PFSK-1 (cell line): ENCODE measurements around the gene IPPK.

ENCODE experiments used
- FOXP2 ChIP-seq: optimal IDR thresholded peaks from 2 replicates; pipeline ENCODE3; 2011; ENCODE audit warnings: borderline replicate concordance, control low read depth, inconsistent platforms; ENCODE audit not compliant: insufficient read depth; ENCODE audit errors: extremely low read length, extremely low read depth
- POLR2AphosphoS5 ChIP-seq: IDR thresholded peaks from 2 replicates; pipeline ENCODE4 v1.6.1; 2012; ENCODE audit warnings: low read depth, mild to moderate bottlenecking, control low read depth, low read length, moderate library complexity
- REST ChIP-seq, 2 experiments: IDR thresholded peaks; 2 replicates each; pipeline versions ENCODE4 v1.6.1 to v1.8.0; 2011 to 2012; ENCODE audit warnings: low read depth in 2 of 2, low read length in 2 of 2, control low read depth in 1 of 2, inconsistent platforms in 1 of 2, mild to moderate bottlenecking in 1 of 2, moderate library complexity in 1 of 2; ENCODE audit not compliant: insufficient read depth in 1 of 2
- SIN3A ChIP-seq: IDR thresholded peaks from 2 replicates; pipeline ENCODE4 v1.6.1; 2012; ENCODE audit warnings: mild to moderate bottlenecking, low read length, moderate library complexity, borderline replicate concordance; ENCODE audit not compliant: insufficient read depth
- TAF1 ChIP-seq: IDR thresholded peaks from 2 replicates; pipeline ENCODE4 v1.6.1; 2012; ENCODE audit warnings: low read length, control low read depth, borderline replicate concordance; ENCODE audit not compliant: insufficient read depth

The IPPK gene

GRCh38 chr9:92576175-92576574, 93.8 kb downstream of the IPPK start:
- TF ChIP-seq SIN3A = no peak
- no peak for TF ChIP-seq POLR2AphosphoS5
- TF ChIP-seq REST (IDR thresholded peaks at IDR 0.05; ENCODE audit: insufficient read depth in 1 of 2, low read depth in 2 of 2, low read length in 2 of 2) = no peak
- TF ChIP-seq TAF1 = no peak
- TF ChIP-seq FOXP2 = no peak

- no peak for TF ChIP-seq SIN3A
- no peak for TF ChIP-seq TAF1
- TF ChIP-seq FOXP2 = no peak
- no peak for TF ChIP-seq POLR2AphosphoS5
- TF ChIP-seq REST (IDR thresholded peaks at IDR 0.05; ENCODE audit: insufficient read depth in 1 of 2, low read depth in 2 of 2, low read length in 2 of 2) = no peak
Observed at GRCh38 chr9:92564982-92565381, 104.9 kb downstream of the IPPK start.

- TF ChIP-seq SIN3A (no peak), POLR2AphosphoS5 (no peak), REST (IDR thresholded peaks at IDR 0.05; ENCODE audit: insufficient read depth in 1 of 2, low read depth in 2 of 2, low read length in 2 of 2) (no peak), FOXP2 (no peak), TAF1 (no peak)
Observed at GRCh38 chr9:92564504-92564903, 105.4 kb downstream of the IPPK start.
